GM12891 (cell line): ENCODE results near the gene OR13C3. TPM values are rescaled to one million over a fixed set of nuclear protein-coding genes. Genes with fewer than 3 reads are reported as not detected.

Experiments used
- DNase-seq: peaks from one replicate; pipeline ENCODE4 v3.0.0; 2011; ENCODE audit warnings: low spot score; ENCODE audit not compliant: insufficient read length
- FAIRE-seq: peaks from 2 replicates; lab custom pipeline; 2011; peaks lifted over from hg19 to GRCh38; lab: Jason Lieb, UNC
- PAX5 ChIP-seq: IDR thresholded peaks from 2 replicates; pipeline ENCODE4 v1.6.1; 2011; ENCODE audit warnings: low read length, moderate library complexity, mild to moderate bottlenecking; ENCODE audit not compliant: insufficient read depth, severe bottlenecking
- POLR2A ChIP-seq: IDR thresholded peaks from 2 replicates; pipeline ENCODE4 v1.6.1; 2011; ENCODE audit warnings: low read depth, low read length, control low read depth
- POLR2AphosphoS5 ChIP-seq: IDR thresholded peaks from 2 replicates; pipeline ENCODE4 v1.6.1; 2011; ENCODE audit warnings: low read depth, low read length, control low read depth
- POU2F2 ChIP-seq: IDR thresholded peaks from 2 replicates; pipeline ENCODE4 v1.6.1; 2011; ENCODE audit warnings: low read depth, mild to moderate bottlenecking, control low read depth, low read length, moderate library complexity
- SPI1 ChIP-seq: IDR thresholded peaks from 2 replicates; pipeline ENCODE4 v1.6.1; 2011; ENCODE audit warnings: low read depth, low read length, control low read depth
- TAF1 ChIP-seq: IDR thresholded peaks from 2 replicates; pipeline ENCODE4 v1.6.1; 2011; ENCODE audit warnings: low read depth, low read length, control low read depth
- polyA plus RNA-seq: library from polyadenylated mRNA; unstranded; fragments of >200 nt; gene quantifications from one replicate; pipeline ENCODE4 v1.2.1, GENCODE V29; 2012; ENCODE audit warnings: low read depth, missing spikeins, inconsistent platforms; ENCODE audit not compliant: missing spikeins

Gene OR13C3
- not detected for polyA plus RNA-seq

- no peak for FAIRE-seq
- no peak for DNase-seq
- TF ChIP-seq POU2F2 (no peak), TAF1 (no peak), POLR2A (no peak), POLR2AphosphoS5 (no peak), SPI1 (no peak), PAX5 (no peak)
These were observed at the start of gene OR13C3 for GRCh38 chr9:104536756-104537155. Gene OR13C3 (minus strand): TSS chr9:104536856. CDS start chr9:104536723, 133 bp downstream.

- FAIRE-seq (no peak), DNase-seq (no peak)
- TF ChIP-seq PAX5 = no peak
- no peak for TF ChIP-seq TAF1
- TF ChIP-seq SPI1 = no peak
- TF ChIP-seq POLR2A = no peak
- TF ChIP-seq POU2F2 = no peak
- TF ChIP-seq POLR2AphosphoS5 = no peak
These were observed 43.9 kb upstream of the OR13C3 start for GRCh38 chr9:104580562-104580961.

DNA sequence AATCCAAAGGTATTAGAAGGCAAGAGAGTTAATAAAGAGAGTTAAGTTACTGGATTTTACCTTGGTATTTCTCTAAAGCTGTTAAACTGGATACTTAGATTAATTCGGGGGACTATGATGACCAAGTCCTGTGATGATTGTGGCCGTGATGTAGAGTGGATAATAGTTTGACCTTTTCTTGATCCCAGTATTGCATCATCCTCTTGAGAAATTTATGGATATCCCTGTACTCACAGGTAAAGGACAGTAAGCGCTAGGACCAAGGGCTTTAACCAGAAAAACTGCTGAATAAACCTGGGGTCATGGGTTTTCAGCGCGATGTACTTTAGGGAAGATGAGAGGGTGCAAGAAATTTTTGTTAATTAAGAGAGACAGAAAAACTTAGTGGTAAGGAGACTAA, 40.6 kb upstream of the OR13C3 start:
- DNase-seq (no peak), FAIRE-seq (no peak)
- no peak for TF ChIP-seq POU2F2
- TF ChIP-seq TAF1 = no peak
- no peak for TF ChIP-seq POLR2A

DNA sequence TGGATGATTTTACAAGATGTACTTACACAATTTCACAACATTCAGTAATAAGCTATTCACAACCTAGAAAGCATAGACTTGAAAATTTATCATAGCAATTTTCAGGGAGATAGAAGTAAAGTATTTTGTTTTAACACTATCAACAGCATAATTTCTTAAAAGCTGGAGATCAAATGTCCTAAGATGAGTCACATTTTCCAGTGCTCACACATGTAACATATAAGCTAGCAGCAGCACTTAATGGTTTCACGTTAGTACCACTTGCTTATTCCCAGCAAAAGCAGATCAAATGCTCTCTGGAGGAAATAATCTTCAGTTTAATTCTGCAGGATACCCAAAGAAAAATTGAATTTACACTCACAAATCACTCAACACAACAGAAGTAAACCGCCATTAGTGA, 38.8 kb upstream of the OR13C3 start:
- no peak for TF ChIP-seq SPI1
- no peak for TF ChIP-seq TAF1
- TF ChIP-seq POLR2AphosphoS5 = no peak
- no peak for TF ChIP-seq POU2F2
- TF ChIP-seq POLR2A = no peak
- no peak for TF ChIP-seq PAX5
- no peak for FAIRE-seq

DNA sequence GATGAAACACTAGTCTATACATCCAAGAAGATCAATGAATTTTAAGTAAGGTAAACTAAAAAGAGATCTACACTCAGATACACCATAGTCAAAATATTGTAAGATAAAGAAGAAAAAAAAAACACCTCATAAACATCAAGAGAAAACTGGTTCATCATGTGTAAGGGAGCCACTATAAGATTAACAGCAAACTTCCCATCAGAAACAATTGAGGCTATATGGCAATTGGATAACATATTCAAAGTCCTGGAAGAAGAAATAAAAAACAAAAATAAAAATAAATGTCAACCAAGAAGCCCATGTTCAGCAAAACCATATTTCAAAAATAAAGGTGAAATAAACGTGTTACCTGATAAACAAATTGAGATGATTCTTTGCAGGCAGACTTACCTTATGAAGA, 36.0 kb upstream of the OR13C3 start:
- FAIRE-seq (no peak), DNase-seq (no peak)
- TF ChIP-seq POLR2AphosphoS5 (no peak), TAF1 (no peak), SPI1 (no peak), POLR2A (no peak), PAX5 (no peak), POU2F2 (no peak)

More for the DNA sequence above, 38.8 kb upstream of the OR13C3 start:
- no peak for DNase-seq

DNA sequence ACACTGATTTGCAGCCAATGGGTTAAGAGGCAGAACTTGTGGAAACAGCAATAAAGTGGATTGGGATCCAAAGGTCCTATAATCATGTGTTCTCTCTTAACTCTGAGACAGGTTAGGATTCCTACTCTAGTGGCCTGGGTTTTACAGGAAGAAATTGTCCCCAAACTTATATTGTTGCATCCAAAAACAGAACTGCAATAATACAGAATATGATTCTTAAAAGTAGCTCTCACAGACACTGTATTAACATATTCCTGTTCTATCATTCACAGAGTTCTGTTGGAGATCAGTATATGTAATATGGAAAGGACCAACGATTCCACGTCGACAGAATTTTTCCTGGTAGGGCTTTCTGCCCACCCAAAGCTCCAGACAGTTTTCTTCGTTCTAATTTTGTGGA, 32.2 kb upstream of the OR13C3 start, which contains the start of gene OR13C8:
Gene OR13C8, plus strand, starts transcription at position 301 of the 400 bp plus-strand sequence. Its CDS starts 0 bp downstream, at position 301.
- DNase-seq = no peak
- TF ChIP-seq SPI1 (no peak), POLR2A (no peak), TAF1 (no peak), POLR2AphosphoS5 (no peak), PAX5 (no peak), POU2F2 (no peak)
- FAIRE-seq = no peak

DNA sequence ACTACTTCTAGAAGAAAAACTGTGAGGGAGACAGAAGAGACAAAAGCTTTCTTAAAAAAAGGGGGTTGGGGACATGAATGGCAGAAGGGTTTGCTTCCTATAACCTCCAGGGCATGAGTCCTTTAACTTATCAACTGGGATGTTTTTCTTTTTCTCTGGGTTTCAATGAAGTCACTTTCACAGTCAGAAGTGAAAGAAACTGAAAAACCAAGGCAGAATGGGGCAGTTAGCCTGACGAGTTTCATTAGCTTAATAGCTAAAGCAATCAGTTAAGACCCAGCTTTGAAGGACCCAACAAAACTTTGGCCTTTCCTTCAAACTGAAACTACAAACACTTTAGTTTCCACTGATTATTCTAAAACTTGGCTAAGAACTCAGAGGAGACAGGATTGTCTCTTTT, 27.7 kb upstream of the OR13C3 start:
- no peak for DNase-seq
- TF ChIP-seq POU2F2 = no peak
- TF ChIP-seq PAX5 = no peak
- TF ChIP-seq POLR2AphosphoS5 = no peak
- TF ChIP-seq TAF1 = no peak
- TF ChIP-seq SPI1 = no peak
- no peak for TF ChIP-seq POLR2A
- FAIRE-seq = no peak

GRCh38 chr9:104556830-104557634, 20.4 kb upstream of the OR13C3 start:
- FAIRE-seq (no peak), DNase-seq (no peak)
- TF ChIP-seq SPI1 = no peak
- TF ChIP-seq PAX5 = no peak
- no peak for TF ChIP-seq TAF1

GRCh38 chr9:104555521-104555920, 18.9 kb upstream of the OR13C3 start:
- TF ChIP-seq POLR2AphosphoS5 (no peak), PAX5 (no peak), POLR2A (no peak), SPI1 (no peak), POU2F2 (no peak), TAF1 (no peak)
- FAIRE-seq (no peak), DNase-seq (no peak)

- FAIRE-seq = no peak
- no peak for TF ChIP-seq TAF1
- no peak for TF ChIP-seq SPI1
- no peak for TF ChIP-seq POLR2AphosphoS5
- no peak for TF ChIP-seq PAX5
- no peak for DNase-seq
These were observed 16.6 kb upstream of the OR13C3 start for GRCh38 chr9:104553261-104553660.
